UCSD-AML1 (cell line): ENCODE results near the gene C7orf25.
A peak's percentile ranks its signal among the peaks of the same experiment; 100 is the strongest.

Experiments used
- DNase-seq: peaks from one replicate; lab custom pipeline; 2025; ENCODE audit not compliant: unreplicated experiment; lab: John Stamatoyannopoulos, UW

Gene C7orf25

DNA sequence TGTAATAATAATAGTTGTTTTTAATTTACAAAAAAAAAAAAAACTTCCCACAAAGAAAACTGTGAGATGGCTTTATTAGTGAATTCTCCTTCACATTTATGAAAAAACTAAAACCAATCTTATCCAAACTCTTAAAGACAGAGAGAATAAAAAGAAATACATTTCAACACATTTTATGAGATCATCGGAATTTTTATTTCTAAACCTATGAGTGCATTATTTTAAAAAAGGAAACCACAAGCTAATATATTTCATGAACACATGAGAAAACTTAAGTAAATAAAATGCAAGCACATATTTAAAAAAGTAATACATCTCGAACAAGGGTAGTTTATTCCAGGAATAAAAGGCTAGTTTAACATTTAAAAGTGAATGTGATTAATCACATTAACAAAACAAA lies 31.5 kb downstream of the C7orf25 start:
- no peak for DNase-seq

DNA sequence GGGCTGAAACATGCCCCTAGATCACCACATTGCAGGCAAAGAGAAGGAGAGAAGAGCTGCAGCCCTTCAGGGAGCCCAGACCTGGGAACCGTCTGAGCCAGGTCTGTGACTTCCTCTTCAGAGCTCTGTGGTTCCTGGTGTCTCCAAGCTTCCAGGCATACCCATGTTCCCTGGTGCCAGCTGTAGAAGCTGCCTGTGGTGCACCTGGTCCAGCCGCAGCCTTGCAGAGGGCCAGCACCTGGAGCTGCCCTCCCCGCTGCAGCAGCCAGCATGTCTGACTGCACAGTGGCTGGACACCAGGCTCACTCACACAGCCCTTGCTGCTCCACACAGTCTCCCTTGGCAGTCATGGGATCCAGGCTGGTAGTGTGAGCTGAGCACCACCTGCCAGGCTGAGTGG lies 33.6 kb downstream of the C7orf25 start:
- DNase-seq, result peak; percentile 20

DNA sequence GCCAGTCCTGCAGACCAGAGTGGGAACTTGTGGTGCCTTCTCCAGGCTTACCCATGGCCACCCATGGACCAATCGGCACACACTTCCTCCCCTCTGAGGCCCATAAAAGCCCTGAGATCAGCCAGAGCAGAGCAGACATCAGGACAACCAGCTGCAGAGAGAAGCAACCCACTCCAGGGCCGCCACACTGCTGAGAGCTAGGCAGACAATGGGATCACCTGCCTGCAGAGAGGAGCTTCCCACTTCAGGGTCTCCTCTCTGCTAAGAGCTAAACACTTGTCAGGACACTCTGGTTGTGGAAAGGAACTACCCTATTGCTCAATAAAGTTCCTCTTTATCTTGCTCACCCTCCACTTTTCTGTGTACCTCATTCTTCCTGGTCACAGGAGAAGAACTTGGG lies 34.0 kb downstream of the C7orf25 start:
- DNase-seq, result peak; percentile 24

DNA sequence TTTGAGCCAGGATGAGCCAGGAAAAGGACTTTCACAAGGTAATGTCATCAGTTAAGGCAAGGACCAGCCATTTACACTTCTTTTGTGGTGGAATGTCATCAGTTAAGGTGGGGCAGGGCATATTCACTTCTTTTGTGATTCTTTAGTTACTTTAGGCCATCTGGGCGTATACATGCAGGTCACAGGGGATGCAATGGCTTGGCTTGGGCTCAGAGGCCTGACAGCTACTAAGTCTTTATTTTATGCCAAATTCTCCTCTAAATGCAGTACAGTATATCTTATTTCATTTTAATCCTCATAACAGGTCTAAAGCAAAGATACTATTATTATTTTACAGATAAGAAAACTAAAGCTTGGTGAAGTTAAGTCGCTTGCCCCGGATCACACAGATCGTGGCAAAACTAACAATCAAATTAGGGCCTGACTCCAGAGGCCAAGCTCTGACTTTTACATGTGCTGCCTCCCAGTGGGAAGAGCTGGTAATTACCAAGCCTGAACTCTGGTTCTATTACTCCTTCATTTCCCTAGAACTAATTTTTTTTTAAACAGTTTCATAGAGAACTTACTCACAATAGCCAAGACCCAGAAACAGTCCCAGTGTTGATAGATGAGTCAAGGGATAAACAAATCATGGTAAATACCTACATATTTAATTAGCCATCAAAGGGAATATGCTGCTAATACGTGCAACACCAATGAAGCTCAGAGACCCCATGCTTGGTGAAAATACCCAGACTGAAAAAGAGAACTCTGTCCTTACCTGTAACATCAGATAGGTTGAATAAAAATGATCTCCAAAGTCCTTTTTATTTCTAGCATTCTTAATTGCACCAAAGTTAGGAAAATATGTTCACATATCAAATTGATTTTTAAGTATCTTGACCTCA lies 35.4 kb downstream of the C7orf25 start:
- no peak for DNase-seq

DNA sequence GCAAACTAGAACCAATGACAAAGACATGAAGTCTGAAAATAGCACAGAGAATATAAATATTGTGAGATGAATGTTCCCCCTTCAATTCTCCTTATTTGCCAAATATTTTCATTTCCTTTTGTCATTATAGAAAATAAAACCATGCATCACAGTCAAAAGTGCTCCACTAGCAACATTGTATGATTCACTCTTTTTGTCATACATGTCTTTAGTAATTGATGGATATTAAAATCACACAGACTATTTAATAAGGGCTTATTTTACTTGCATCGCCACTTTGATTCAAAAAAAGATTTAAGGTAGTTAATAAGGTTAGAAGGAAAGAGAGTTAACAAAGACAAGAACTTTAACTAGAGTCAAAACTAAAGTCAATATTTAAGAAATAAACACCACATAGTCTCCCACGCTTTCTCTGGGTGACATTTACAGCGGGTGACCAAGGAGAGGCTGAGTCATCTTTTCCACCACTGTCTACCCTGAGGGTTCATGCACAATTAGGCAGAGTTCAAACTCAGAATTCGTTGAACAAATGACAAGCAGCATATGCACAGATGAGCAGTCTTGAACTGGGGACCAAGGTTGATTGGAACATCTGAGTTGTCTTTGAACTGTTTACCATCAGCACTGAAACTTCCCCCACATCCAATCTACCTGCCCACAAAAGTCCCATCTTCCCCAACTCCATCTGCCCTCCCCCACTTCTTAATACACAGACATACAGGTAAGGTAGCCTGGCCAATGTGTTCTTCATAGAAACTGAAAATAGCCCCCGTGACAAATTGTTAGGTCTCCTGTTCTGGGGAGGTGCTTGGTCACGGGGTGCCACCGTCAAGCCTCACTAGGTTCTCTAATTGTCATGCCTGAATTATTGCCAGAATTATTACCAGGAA lies 42.5 kb downstream of the C7orf25 start:
- no peak for DNase-seq

DNA sequence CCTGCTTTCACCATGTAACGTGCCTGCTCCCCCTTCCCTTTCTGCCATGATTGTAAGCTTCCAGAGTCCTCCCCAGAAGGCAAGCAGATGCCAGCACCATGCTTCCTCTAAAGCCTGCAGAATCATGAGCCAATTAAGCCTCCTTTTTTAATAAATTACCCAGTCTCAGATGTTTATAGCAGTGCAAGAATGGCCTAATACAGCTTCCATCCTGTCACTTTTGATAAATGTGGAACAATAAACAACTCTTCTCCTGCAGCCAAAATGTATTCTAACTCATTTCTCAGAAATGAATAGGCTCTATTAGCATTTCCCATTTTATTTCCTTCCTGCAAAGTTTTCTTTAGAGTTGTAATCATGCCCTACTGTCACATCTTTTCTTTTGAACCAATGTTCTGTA lies 43.4 kb downstream of the C7orf25 start:
- no peak for DNase-seq
